H1 (cell line): ENCODE measurements around the gene PHF1. TPM values are rescaled to one million over a fixed set of nuclear protein-coding genes. Genes with fewer than 3 reads are reported as not detected.
"Not testable (repeated sequence)": the region's sequence is repeated elsewhere in the genome, so short reads cannot be mapped to it uniquely, and the experiment has no call there.

Experiments used
- CTCF ChIA-PET: fragments of 300-600 bp; sonication (Branson Sonifier 250); formaldehyde crosslinking; loops from one replicate; lab custom pipeline; 2021; ENCODE audit not compliant: partially characterized antibody; lab: Charles Lee
- POLR2A ChIA-PET: fragments of 300-600 bp; sonication (Branson Sonifier 250); formaldehyde crosslinking; loops from one replicate; lab custom pipeline; 2021; ENCODE audit warnings: inconsistent platforms; ENCODE audit not compliant: partially characterized antibody; lab: Charles Lee
- DNase-seq, 2 experiments: peaks; one replicate each; pipeline versions ENCODE4 v3.0.0 to v3.0.0-alpha.2; 2010 to 2022; ENCODE audit warnings: low spot score in 2 of 2, low read depth in 1 of 2, mixed read lengths in 1 of 2
- FAIRE-seq: peaks from 2 replicates; lab custom pipeline; 2011; peaks lifted over from hg19 to GRCh38; lab: Jason Lieb, UNC
- H2AFZ ChIP-seq: 2 replicates; pipeline ENCODE4 v1.8.1; 2012; ENCODE audit warnings: low read length, inconsistent platforms
- H2AK5ac ChIP-seq: 2 replicates; pipeline ENCODE4 v1.6.1; 2013; ENCODE audit warnings: low read depth, low read length
- H2BK120ac ChIP-seq: replicated peaks from 2 replicates; pipeline ENCODE3; 2013; ENCODE audit warnings: low read depth, low read length, inconsistent platforms
- H2BK12ac ChIP-seq: 2 replicates; pipeline ENCODE4 v1.6.1; 2013; ENCODE audit warnings: low read depth, low read length
- H2BK15ac ChIP-seq: 2 replicates; pipeline ENCODE4 v1.6.1; 2013; ENCODE audit warnings: low read length
- H2BK20ac ChIP-seq: 2 replicates; pipeline ENCODE4 v1.6.1; 2013; ENCODE audit warnings: low read length
- H2BK5ac ChIP-seq: 2 replicates; pipeline ENCODE4 v1.6.1; 2013; ENCODE audit warnings: low read depth, low read length
- H3K14ac ChIP-seq: 2 replicates; pipeline ENCODE4 v1.6.1; 2013; ENCODE audit warnings: inconsistent platforms; ENCODE audit not compliant: insufficient read length
- H3K18ac ChIP-seq: 2 replicates; pipeline ENCODE4 v1.6.1; 2013; ENCODE audit warnings: low read length; ENCODE audit errors: extremely low read depth
- H3K23ac ChIP-seq: 2 replicates; pipeline ENCODE4 v1.6.1; 2013; ENCODE audit warnings: inconsistent platforms; ENCODE audit not compliant: insufficient read length
- H3K23me2 ChIP-seq: 2 replicates; pipeline ENCODE4 v1.6.1; 2013; ENCODE audit warnings: low read depth, low read length
- H3K27ac ChIP-seq: 2 replicates; pipeline ENCODE4 v1.6.1; 2011; ENCODE audit warnings: low read depth, low read length, inconsistent platforms
- H3K27me3 ChIP-seq, 4 experiments: replicated peaks in 1 of 4; 1 replicate in 1 of 4; 2 replicates in 3 of 4; pipeline versions ENCODE4 v1.6.1 to v1.8.1; 2011 to 2013; ENCODE audit warnings: low read length in 3 of 4, mild to moderate bottlenecking in 3 of 4, inconsistent platforms in 2 of 4, mixed read lengths in 2 of 4, moderate library complexity in 1 of 4; ENCODE audit not compliant: control insufficient read depth in 3 of 4, insufficient read depth in 3 of 4; ENCODE audit errors: extremely low read depth in 1 of 4
- H3K36me3 ChIP-seq, 4 experiments: 2 replicates each; pipeline versions ENCODE4 v1.6.1 to v1.8.1; 2011 to 2013; ENCODE audit warnings: mild to moderate bottlenecking in 4 of 4, low read length in 3 of 4, moderate library complexity in 2 of 4, control low read depth in 1 of 4, inconsistent platforms in 1 of 4; ENCODE audit not compliant: insufficient read depth in 4 of 4, control insufficient read depth in 2 of 4
- H3K4ac ChIP-seq: replicated peaks from 2 replicates; pipeline ENCODE3; 2013; ENCODE audit warnings: low read length, low read depth, mixed read lengths, inconsistent platforms; ENCODE audit not compliant: insufficient read length
- H3K4me1 ChIP-seq, 4 experiments: replicated peaks in 1 of 4; 1 replicate in 1 of 4; 2 replicates in 3 of 4; pipeline versions ENCODE4 v1.6.1 to v1.8.1; 2011 to 2013; ENCODE audit warnings: low read length in 3 of 4, inconsistent platforms in 2 of 4, mixed read lengths in 1 of 4; ENCODE audit not compliant: insufficient read depth in 4 of 4, control insufficient read depth in 3 of 4
- H3K4me2 ChIP-seq, 2 experiments: 2 replicates each; pipeline versions ENCODE4 v1.6.1 to v1.8.1; 2011 to 2013; ENCODE audit warnings: low read depth in 2 of 2, low read length in 2 of 2, control low read depth in 1 of 2, inconsistent platforms in 1 of 2, mild to moderate bottlenecking in 1 of 2; ENCODE audit not compliant: insufficient read depth in 1 of 2
- H3K4me3 ChIP-seq, 4 experiments: fragments of 200-600, 300-600 bp in 1 of 4; sonication (generic), shearing (Covaris generic), sonication (Bioruptor Twin) in 1 of 4; 2 replicates each; pipeline versions ENCODE4 v1.5.1 to v1.8.1; 2011 to 2016; ENCODE audit warnings: low read length in 4 of 4, low read depth in 3 of 4, control low read depth in 2 of 4, inconsistent platforms in 2 of 4, mild to moderate bottlenecking in 2 of 4, mixed read lengths in 1 of 4, moderate library complexity in 1 of 4; ENCODE audit not compliant: insufficient read depth in 2 of 4; ENCODE audit errors: extremely low read depth in 1 of 4
- H3K56ac ChIP-seq: replicated peaks from 2 replicates; pipeline ENCODE3; 2013; ENCODE audit warnings: low read depth, mild to moderate bottlenecking, mixed read lengths, low read length, inconsistent platforms; ENCODE audit not compliant: insufficient read length
- H3K79me1 ChIP-seq: 2 replicates; pipeline ENCODE4 v1.6.1; 2013; ENCODE audit warnings: low read depth, low read length, control low read depth
- H3K79me2 ChIP-seq, 2 experiments: 2 replicates each; pipeline versions ENCODE4 v1.6.1 to v1.8.1; 2012 to 2013; ENCODE audit warnings: low read length in 2 of 2, mild to moderate bottlenecking in 2 of 2, inconsistent platforms in 1 of 2; ENCODE audit not compliant: insufficient read depth in 2 of 2, control insufficient read depth in 1 of 2
- H3K9ac ChIP-seq, 4 experiments: replicated peaks in 1 of 4; 1 replicate in 1 of 4; 2 replicates in 3 of 4; pipeline versions ENCODE4 v1.6.1 to v1.8.1; 2011 to 2013; ENCODE audit warnings: low read depth in 3 of 4, low read length in 3 of 4, control low read depth in 2 of 4, mild to moderate bottlenecking in 2 of 4, moderate library complexity in 2 of 4, inconsistent platforms in 1 of 4; ENCODE audit errors: extremely low read depth in 1 of 4
- H3K9me3 ChIP-seq, 2 experiments: 2 replicates each; pipeline versions ENCODE4 v1.6.1 to v1.8.1; 2012 to 2013; ENCODE audit warnings: mild to moderate bottlenecking in 2 of 2, moderate library complexity in 2 of 2, control low read depth in 1 of 2, inconsistent platforms in 1 of 2, low read depth in 1 of 2, low read length in 1 of 2, mixed read lengths in 1 of 2; ENCODE audit not compliant: insufficient read depth in 2 of 2
- H4K20me1 ChIP-seq, 2 experiments: replicated peaks in 1 of 2; 2 replicates each; pipeline versions ENCODE3 to v1.8.1; 2011 to 2013; ENCODE audit warnings: inconsistent platforms in 2 of 2, low read length in 2 of 2, mild to moderate bottlenecking in 1 of 2; ENCODE audit not compliant: insufficient read depth in 2 of 2, control insufficient read depth in 1 of 2
- H4K5ac ChIP-seq: 2 replicates; pipeline ENCODE4 v1.6.1; 2013; ENCODE audit warnings: low read length, low read depth, mixed read lengths, inconsistent platforms; ENCODE audit not compliant: insufficient read length
- H4K8ac ChIP-seq: 2 replicates; pipeline ENCODE4 v1.8.0; 2013; ENCODE audit warnings: mild to moderate bottlenecking, moderate library complexity, low read length, inconsistent platforms; ENCODE audit not compliant: insufficient read depth; ENCODE audit errors: extremely low read depth
- H4K91ac ChIP-seq: replicated peaks from 2 replicates; pipeline ENCODE3; 2013; ENCODE audit warnings: low read length, mixed read lengths, inconsistent platforms; ENCODE audit not compliant: insufficient read length
- WGBS, 2 experiments: shearing (Covaris generic) in 1 of 2; methylation state at CpG; one replicate each; pipeline versions ENCODE4 v1.1.6 to v1.1.7; 2013 to 2015; ENCODE audit warnings: low lambda C conversion rate in 2 of 2, mixed read lengths in 2 of 2, inconsistent platforms in 1 of 2, low coverage in 1 of 2, missing lambda C conversion rate in 1 of 2; ENCODE audit not compliant: insufficient replicate concordance in 2 of 2, insufficient coverage in 1 of 2, insufficient read length in 1 of 2; ENCODE audit errors: extremely low coverage in 1 of 2, missing lambda C conversion rate in 1 of 2; 5-methylcytosine and 5-hydroxymethylcytosine counted together
- polyA plus RNA-seq, 7 experiments: library from polyadenylated mRNA; depleted of rRNA in 3 of 7; stranded (reverse) in 5 of 7; unstranded in 2 of 7; fragments of >200 nt in 5 of 7; fragments of 200-250 nt in 2 of 7; gene quantifications; 1 replicate in 5 of 7; 2 replicates in 1 of 7; 4 replicates in 1 of 7; pipeline versions ENCODE4 v1.2.1 to v1.2.3, GENCODE V29; 2011 to 2013; ENCODE audit warnings: missing spikeins in 2 of 7, mixed read lengths in 2 of 7
- total RNA-seq: library from RNA; stranded (reverse); fragmentation: NEBNext Ultra II Directional; extraction: Animal tissue kit (Norgen Biotek cat#: 25700); gene quantifications from 2 replicates; pipeline ENCODE4 v1.2.1, GENCODE V29; 2021

Gene PHF1
- total and polyA plus RNA-seq, 2 of the 8 experiments (the other 6 are each of a cell fraction or from before 2014, with no cell fraction given) = 47.3 to 78.6 TPM

DNA sequence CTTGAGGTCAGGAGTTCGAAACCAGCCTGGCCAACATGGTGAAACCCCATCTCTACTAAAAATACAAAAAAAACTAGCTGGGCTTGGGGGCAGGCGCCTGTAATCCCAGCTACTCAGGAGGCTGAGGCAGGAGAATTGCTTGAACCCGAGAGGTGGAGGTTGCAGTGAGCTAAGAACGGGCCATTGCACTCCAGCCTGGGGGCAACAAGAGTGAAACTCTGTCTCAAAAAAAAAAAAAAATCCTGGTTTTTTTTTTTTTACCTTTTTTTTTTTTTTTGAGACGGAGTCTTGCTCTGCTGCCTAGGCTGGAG, 43.1 kb upstream of the PHF1 start:
- POLR2A ChIA-PET = interaction anchor here (0.7 kb wide), 1 partner anchor 91 kb away, joined by 3 read pairs; the partner anchor contains the start of gene B3GALT4
- H3K27ac ChIP-seq, H3K4ac ChIP-seq, H2BK15ac ChIP-seq, H3K4me3 ChIP-seq, H3K23me2 ChIP-seq, H3K36me3 ChIP-seq, H3K18ac ChIP-seq, H3K4me2 ChIP-seq, H2BK120ac ChIP-seq, H2BK12ac ChIP-seq, H4K5ac ChIP-seq, H2AK5ac ChIP-seq, H3K23ac ChIP-seq, FAIRE-seq, H3K56ac ChIP-seq, H4K91ac ChIP-seq, H3K9me3 ChIP-seq, DNase-seq, H3K79me2 ChIP-seq, H2AFZ ChIP-seq, H3K14ac ChIP-seq, H2BK5ac ChIP-seq, H2BK20ac ChIP-seq, H3K4me1 ChIP-seq, H3K79me1 ChIP-seq, H4K8ac ChIP-seq, H4K20me1 ChIP-seq, H3K9ac ChIP-seq, H3K27me3 ChIP-seq: not testable (repeated sequence)
- CTCF ChIA-PET = interaction anchor here (0.7 to 1.1 kb wide), 4 partner anchors 23 to 137 kb away, joined by 3 to 6 read pairs (median 4); no protein-coding TSS in a partner anchor
- 88% methylated on average over 4 of the region's 5 CpGs; no CpG with 5 or more reads in 1 of the 2 experiments for WGBS, 2 experiments

DNA sequence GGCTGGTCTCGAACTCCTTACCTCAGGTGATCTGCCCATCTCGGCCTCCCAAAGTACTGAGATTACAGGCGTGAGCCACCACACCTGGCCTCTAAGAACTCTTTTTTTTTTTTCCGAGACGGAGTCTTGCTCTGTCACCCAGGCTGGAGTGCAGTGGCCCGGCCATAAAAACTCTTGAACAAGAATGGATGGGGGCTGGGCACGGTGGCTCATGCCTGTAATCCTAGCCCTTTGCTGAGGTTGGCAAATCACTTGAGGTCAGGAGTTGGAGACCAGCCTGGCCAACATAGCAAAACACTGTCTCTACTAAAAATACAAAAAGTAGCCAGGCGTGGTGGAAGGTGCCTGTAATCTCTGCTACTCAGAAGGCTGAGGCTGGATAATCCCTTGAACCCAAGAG, 38.9 kb upstream of the PHF1 start:
- not testable (repeated sequence) for H3K4ac ChIP-seq, H2BK120ac ChIP-seq, DNase-seq, H2AFZ ChIP-seq, H3K9me3 ChIP-seq, H2BK15ac ChIP-seq, H3K4me3 ChIP-seq, H3K56ac ChIP-seq, FAIRE-seq, H4K91ac ChIP-seq, H2AK5ac ChIP-seq, H3K79me2 ChIP-seq, H3K79me1 ChIP-seq, H4K5ac ChIP-seq, H3K27me3 ChIP-seq, H2BK5ac ChIP-seq, H3K36me3 ChIP-seq, H3K9ac ChIP-seq, H3K14ac ChIP-seq, H2BK12ac ChIP-seq, H3K27ac ChIP-seq, H3K23ac ChIP-seq, H4K8ac ChIP-seq, H3K18ac ChIP-seq, H3K23me2 ChIP-seq, H4K20me1 ChIP-seq
- 89% methylated on average over 8 of the region's 8 CpGs; no CpG with 5 or more reads in 1 of the 2 experiments for WGBS, 2 experiments
- Histone ChIP-seq H3K4me2 (0 out of 4 replicates have a peak overlapping the region, but pooled peaks of 1 of the 2 experiments have one; percentile 17), H2BK20ac (0 out of 2 replicates have a peak overlapping the region, but pooled peaks have one; percentile 43), H3K4me1 (peaks cover 1 to 11% (median 8%) of the 10 kb centered on the region in 4 experiments; a peak in 6 of 7 replicates)
- POLR2A ChIA-PET = interaction anchor here (1.3 kb wide), 1 partner anchor 54 kb away, joined by 3 read pairs; no protein-coding TSS in a partner anchor
- CTCF ChIA-PET = interaction anchor here (1.2 to 1.3 kb wide), 2 partner anchors 10 to 26 kb away, joined by 3 to 5 read pairs; no protein-coding TSS in a partner anchor
